ENCODE results near the gene BPIFA3.

- TF ChIP-seq CTCF (IDR thresholded peaks at IDR 0.05): no peak
- TF ChIP-seq EZH2 (IDR thresholded peaks at IDR 0.05): no peak
These were observed 7.2 kb downstream of the BPIFA3 start for GRCh38 chr20:33224399-33224798.

Measured in neural progenitor cell (in vitro differentiated cells).